PC-3 (cell line): ENCODE measurements around the gene EMILIN3. TPM values are rescaled to one million over a fixed set of nuclear protein-coding genes. Genes with fewer than 3 reads are reported as not detected.

ENCODE experiments used
- ATAC-seq: fragments of 200-7000 bp; cut with Tn5 transposase; 2 replicates; pipeline ENCODE4 v1.9.1; 2020; ENCODE audit warnings: mild to moderate bottlenecking, moderate library complexity
- BruUV-seq: library from RNA; stranded (reverse); fragments of 400-500 nt; replicated peaks from 2 replicates; lab custom pipeline; 2021; lab: Mats Ljungman, UMichigan
- CTCF ChIA-PET: fragments of 300-600 bp; sonication (Branson Sonifier 250); formaldehyde crosslinking; loops from one replicate; lab custom pipeline; 2022; ENCODE audit warnings: antibody characterized with exemption; lab: Charles Lee
- POLR2A ChIA-PET: fragments of 300-600 bp; sonication (Branson Sonifier 250); formaldehyde crosslinking; loops from one replicate; lab custom pipeline; 2022; ENCODE audit warnings: antibody characterized with exemption; ENCODE audit not compliant: unreplicated experiment; lab: Charles Lee
- DNase-seq: peaks from one replicate; pipeline ENCODE4 v3.0.0-alpha.2; 2015
- H2AFZ ChIP-seq: fragments of 300-600 bp; sonication (generic); 2 replicates; pipeline ENCODE4 v1.6.0; 2016; ENCODE audit warnings: antibody characterized with exemption, low read length
- H3F3A ChIP-seq: fragments of 300-600 bp; sonication (generic); one replicate; pipeline ENCODE4 v1.6.0; 2017; ENCODE audit warnings: antibody characterized with exemption, low read length, control low read depth, mild to moderate bottlenecking; ENCODE audit not compliant: unreplicated experiment
- H3K27ac ChIP-seq: fragments of 300-600 bp; sonication (generic); 2 replicates; pipeline ENCODE4 v1.5.1; 2016; ENCODE audit warnings: mild to moderate bottlenecking, low read length
- H3K27me3 ChIP-seq: fragments of 300-600 bp; sonication (generic); 2 replicates; pipeline ENCODE4 v1.6.1; 2016; ENCODE audit warnings: low read length, mixed read lengths
- H3K36me3 ChIP-seq: fragments of 300-600 bp; sonication (generic); 2 replicates; pipeline ENCODE4 v1.6.1; 2016; ENCODE audit warnings: low read depth, mixed run types, low read length, mixed read lengths
- H3K4me1 ChIP-seq: fragments of 300-600 bp; sonication (generic); 2 replicates; pipeline ENCODE4 v1.5.1; 2016; ENCODE audit warnings: low read length; ENCODE audit not compliant: insufficient read depth
- H3K4me2 ChIP-seq: fragments of 300-600 bp; sonication (generic); 2 replicates; pipeline ENCODE4 v1.6.0; 2016; ENCODE audit warnings: low read length
- H3K4me3 ChIP-seq: fragments of 300-600 bp; sonication (generic); 2 replicates; pipeline ENCODE4 v1.5.1; 2016; ENCODE audit warnings: mild to moderate bottlenecking, low read length, mixed read lengths
- H3K79me2 ChIP-seq: fragments of 300-600 bp; sonication (generic); 2 replicates; pipeline ENCODE4 v1.6.1; 2017; ENCODE audit warnings: low read length, mixed read lengths
- H3K9ac ChIP-seq: fragments of 300-600 bp; sonication (generic); 2 replicates; pipeline ENCODE4 v1.6.0; 2016; ENCODE audit warnings: mild to moderate bottlenecking, low read length
- H3K9me2 ChIP-seq: fragments of 300-600 bp; sonication (generic); replicated peaks from 2 replicates; pipeline ENCODE4 v1.6.1; 2016; ENCODE audit warnings: mixed run types, low read length, mixed read lengths
- H3K9me3 ChIP-seq: fragments of 300-600 bp; sonication (generic); 2 replicates; pipeline ENCODE4 v1.6.1; 2016; ENCODE audit warnings: low read length, mixed read lengths
- H4K20me1 ChIP-seq: fragments of 300-600 bp; sonication (generic); 2 replicates; pipeline ENCODE4 v1.6.1; 2016; ENCODE audit warnings: low read length, mixed read lengths
- EZH2 ChIP-seq: fragments of 300-600 bp; sonication (generic); IDR thresholded peaks from one replicate; pipeline ENCODE4 v1.6.1; 2017; ENCODE audit warnings: antibody characterized with exemption, mild to moderate bottlenecking, low read length; ENCODE audit not compliant: unreplicated experiment
- EZH2phosphoT487 ChIP-seq: fragments of 300-600 bp; sonication (generic); IDR thresholded peaks from 2 replicates; pipeline ENCODE4 v1.6.1; 2018; ENCODE audit warnings: mild to moderate bottlenecking, antibody characterized with exemption, low read length, borderline replicate concordance
- intact Hi-C: fragments of 100-400 bp; cut with micrococcal nuclease; formaldehyde crosslinking; loops from 2 replicates; pipeline ENCODE4 v1.9.0; 2023
- total RNA-seq: library from RNA; depleted of rRNA; stranded (reverse); fragments of >200 nt; gene quantifications from 2 replicates; pipeline ENCODE4 v1.2.3, GENCODE V29; 2014
- TF ChIP-seq, protein P1 (sequence below): fragments of 300-600 bp; sonication (generic); conservative IDR thresholded peaks from 2 replicates; pipeline ENCODE4 v1.5.1; 2017; ENCODE audit warnings: antibody characterized with exemption, low read depth, mild to moderate bottlenecking, low read length

The EMILIN3 gene
- total RNA-seq, 1 experiment from 2014 or later = not detected

DNA sequence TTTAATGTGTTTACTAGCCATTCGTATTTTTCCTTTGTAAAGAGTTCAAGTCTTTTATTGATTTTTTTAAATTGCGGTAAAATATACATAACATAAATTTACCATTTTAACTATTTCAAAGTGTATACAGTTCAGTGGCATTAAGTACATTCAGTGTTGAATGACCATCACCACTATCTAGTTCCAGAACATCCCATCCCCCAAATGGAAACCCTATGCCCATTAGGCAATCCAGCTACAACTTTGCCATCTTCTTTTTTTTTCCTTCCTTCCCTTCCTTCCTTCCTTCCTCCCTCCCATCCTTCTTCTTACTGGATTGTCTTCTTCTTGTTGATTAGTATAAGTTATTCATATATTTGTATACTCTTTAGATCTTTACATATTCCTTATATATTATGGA is 17.4 kb downstream of the EMILIN3 start:
- no peak overlapping the region for H2AFZ ChIP-seq
- no peaks in the 10 kb centered on the region for H3K27me3 ChIP-seq
- intact Hi-C loops = no loop called here
- no peak overlapping the region for H3K4me3 ChIP-seq
- H3K4me2 ChIP-seq = no peak overlapping the region
- DNase-seq = no peak
- TF ChIP-seq EZH2phosphoT487 (no peak), EZH2 (no peak)
- TF ChIP-seq, protein P1, sequence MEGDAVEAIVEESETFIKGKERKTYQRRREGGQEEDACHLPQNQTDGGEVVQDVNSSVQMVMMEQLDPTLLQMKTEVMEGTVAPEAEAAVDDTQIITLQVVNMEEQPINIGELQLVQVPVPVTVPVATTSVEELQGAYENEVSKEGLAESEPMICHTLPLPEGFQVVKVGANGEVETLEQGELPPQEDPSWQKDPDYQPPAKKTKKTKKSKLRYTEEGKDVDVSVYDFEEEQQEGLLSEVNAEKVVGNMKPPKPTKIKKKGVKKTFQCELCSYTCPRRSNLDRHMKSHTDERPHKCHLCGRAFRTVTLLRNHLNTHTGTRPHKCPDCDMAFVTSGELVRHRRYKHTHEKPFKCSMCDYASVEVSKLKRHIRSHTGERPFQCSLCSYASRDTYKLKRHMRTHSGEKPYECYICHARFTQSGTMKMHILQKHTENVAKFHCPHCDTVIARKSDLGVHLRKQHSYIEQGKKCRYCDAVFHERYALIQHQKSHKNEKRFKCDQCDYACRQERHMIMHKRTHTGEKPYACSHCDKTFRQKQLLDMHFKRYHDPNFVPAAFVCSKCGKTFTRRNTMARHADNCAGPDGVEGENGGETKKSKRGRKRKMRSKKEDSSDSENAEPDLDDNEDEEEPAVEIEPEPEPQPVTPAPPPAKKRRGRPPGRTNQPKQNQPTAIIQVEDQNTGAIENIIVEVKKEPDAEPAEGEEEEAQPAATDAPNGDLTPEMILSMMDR = no peak
- H3K36me3 ChIP-seq = peaks cover 9% of the 10 kb centered on the region; the same call in 1 of the 2 replicates
- ChIA-PET CTCF (interaction anchor here (0.6 kb wide), 1 partner anchor 62 kb away, joined by 4 read pairs; no protein-coding TSS in a partner anchor), POLR2A (no interaction called here)
- BruUV-seq = no TSS peak
- H3K4me1 ChIP-seq = no peaks in the 10 kb centered on the region
- no peak overlapping the region for H3K27ac ChIP-seq
- peaks cover 2% of the 10 kb centered on the region; the same call in 1 of the 2 replicates for H3K79me2 ChIP-seq
- H3K9me2 ChIP-seq = no peaks in the 10 kb centered on the region
- H3K9me3 ChIP-seq = no peaks in the 10 kb centered on the region
- no peaks in the 10 kb centered on the region for H3F3A ChIP-seq
- no peaks in the 10 kb centered on the region for H4K20me1 ChIP-seq
- peak; percentile 16; the same call in 1 of the 2 replicates for ATAC-seq
- H3K9ac ChIP-seq = no peak overlapping the region

DNA sequence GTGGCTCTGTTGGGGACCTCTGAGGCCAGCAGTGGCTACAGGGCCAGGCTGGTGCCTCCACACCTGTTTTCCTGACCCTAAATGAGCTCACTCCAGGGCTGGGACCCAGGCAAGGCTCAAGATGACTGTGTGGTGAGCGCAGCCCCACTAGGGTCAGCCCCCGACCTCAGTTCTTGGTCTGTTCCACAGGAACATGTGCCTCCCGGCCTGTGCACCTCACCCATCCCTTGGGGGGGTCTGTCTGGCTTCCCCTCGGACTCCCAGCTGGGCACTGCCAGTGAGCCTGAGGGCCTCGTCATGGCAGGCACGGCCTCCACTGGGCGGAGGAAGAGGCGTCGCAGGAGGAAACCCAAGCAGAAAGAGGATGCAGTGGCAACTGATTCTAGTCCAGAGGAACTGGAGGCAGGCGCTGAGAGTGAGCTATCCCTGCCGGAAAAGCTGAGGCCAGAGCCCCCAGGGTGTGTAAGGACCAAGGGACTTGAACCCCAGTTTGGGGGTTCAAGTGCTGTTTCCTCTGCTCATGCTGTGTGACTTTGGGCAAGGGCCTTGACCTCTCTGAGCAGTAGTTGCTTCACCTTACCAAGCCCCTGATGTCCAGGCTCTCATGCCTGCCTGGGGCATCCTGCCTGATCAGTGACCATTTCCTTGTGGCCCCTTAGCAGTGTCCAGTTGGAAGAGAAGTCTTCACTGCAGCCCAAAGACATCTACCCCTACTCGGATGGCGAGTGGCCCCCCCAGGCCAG is 18.0 kb downstream of the EMILIN3 start:
- Histone ChIP-seq H2AFZ (no peak overlapping the region), H4K20me1 (no peaks in the 10 kb centered on the region), H3K9ac (no peak overlapping the region), H3K4me1 (no peaks in the 10 kb centered on the region), H3K9me2 (no peaks in the 10 kb centered on the region), H3K36me3 (peaks cover 9% of the 10 kb centered on the region; the same call in 1 of the 2 replicates), H3K79me2 (peaks cover 6% of the 10 kb centered on the region), H3K27me3 (no peaks in the 10 kb centered on the region), H3F3A (no peaks in the 10 kb centered on the region), H3K9me3 (no peaks in the 10 kb centered on the region), H3K27ac (no peak overlapping the region), H3K4me3 (no peak overlapping the region), H3K4me2 (no peak overlapping the region)
- no TSS peak for BruUV-seq
- no peak for ATAC-seq
- intact Hi-C loops = no loop called here
- DNase-seq = no peak
- ChIA-PET POLR2A (no interaction called here), CTCF (interaction anchor here (0.6 kb wide), 1 partner anchor 716 kb away, joined by 7 read pairs; no protein-coding TSS in a partner anchor)
- TF ChIP-seq EZH2phosphoT487 (no peak), EZH2 (no peak)

DNA sequence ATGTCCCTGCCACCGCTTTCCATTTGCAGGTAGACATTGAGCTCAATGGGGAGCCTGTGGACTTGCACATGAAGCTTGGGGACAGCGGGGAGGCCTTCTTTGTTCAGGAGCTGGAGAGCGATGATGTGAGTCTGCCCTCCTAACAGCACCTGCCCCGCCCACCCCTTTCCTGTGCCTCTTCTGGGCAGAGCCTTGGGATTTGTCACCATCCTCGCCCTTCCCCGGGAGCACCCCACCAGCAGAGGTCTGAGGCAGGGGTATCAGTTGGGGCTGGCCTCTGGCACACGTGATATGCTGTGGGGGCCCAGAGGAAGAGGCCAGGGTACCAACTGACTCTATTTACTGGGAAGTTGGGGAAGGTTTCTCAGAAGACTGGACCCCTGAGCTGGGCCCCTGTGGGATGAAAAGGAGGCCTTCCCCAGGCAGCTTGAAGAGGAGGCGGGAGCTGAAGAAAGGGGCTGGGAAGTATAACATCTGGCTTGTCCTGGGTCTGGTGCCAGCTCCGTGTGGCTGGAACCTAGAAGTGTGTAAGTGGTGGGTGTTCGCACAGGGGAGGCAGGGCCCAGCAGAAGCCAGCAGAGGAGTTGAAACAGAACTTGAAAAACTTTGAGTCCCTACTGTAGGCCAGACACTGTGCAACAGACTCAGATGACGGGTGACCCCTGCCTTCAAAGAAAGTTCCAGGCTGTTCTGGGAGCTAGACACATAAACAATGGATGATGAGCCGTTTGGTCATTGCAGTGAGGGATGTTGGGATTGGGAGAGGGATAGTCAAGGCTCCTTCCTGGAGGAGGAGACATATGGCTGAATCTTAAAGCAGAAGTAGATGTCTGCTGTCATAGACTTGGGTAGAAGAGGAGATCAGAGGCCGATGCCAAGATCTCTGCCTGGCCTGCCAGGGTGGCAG is 18.8 kb downstream of the EMILIN3 start:
- Histone ChIP-seq H3K27ac (no peak overlapping the region), H3K4me2 (no peak overlapping the region), H3K9ac (no peak overlapping the region), H2AFZ (no peak overlapping the region), H3K27me3 (no peaks in the 10 kb centered on the region), H3K9me3 (no peaks in the 10 kb centered on the region), H3F3A (no peaks in the 10 kb centered on the region), H3K79me2 (peaks cover 14% of the 10 kb centered on the region), H3K4me3 (no peak overlapping the region), H3K9me2 (no peaks in the 10 kb centered on the region), H4K20me1 (no peaks in the 10 kb centered on the region), H3K36me3 (peaks cover 9% of the 10 kb centered on the region; the same call in 1 of the 2 replicates), H3K4me1 (no peaks in the 10 kb centered on the region)
- intact Hi-C loops = no loop called here
- no peak for ATAC-seq
- BruUV-seq = no TSS peak
- TF ChIP-seq EZH2phosphoT487 = no peak
- TF ChIP-seq EZH2 = no peak
- TF ChIP-seq, protein P1 = no peak
- ChIA-PET CTCF (interaction anchor here (0.6 kb wide), 1 partner anchor 715 kb away, joined by 7 read pairs; no protein-coding TSS in a partner anchor), POLR2A (no interaction called here)
- DNase-seq = no peak
